GM12878 (cell line): Measurements from ENCODE around the gene TFCP2L1. TPM values are rescaled to one million over a fixed set of nuclear protein-coding genes. Genes with fewer than 3 reads are reported as not detected.

Experiments
- ATAC-seq: fragments of 200-7000 bp; cut with Tn5 transposase; 3 replicates; pipeline ENCODE4 v1.9.1; 2020; ENCODE audit warnings: mild to moderate bottlenecking, moderate library complexity
- BruUV-seq: library from RNA; stranded (reverse); fragments of 400-500 nt; replicated peaks from 2 replicates; lab custom pipeline; 2021; lab: Mats Ljungman, UMichigan
- CTCF ChIA-PET: fragments of 300-600 bp; sonication (Branson Sonifier 250); formaldehyde crosslinking; extraction: SDS; loops from one replicate; lab custom pipeline; 2021; ENCODE audit warnings: inconsistent platforms; lab: Yijun Ruan, JAX
- POLR2A ChIA-PET: fragments of 350-600 bp; formaldehyde crosslinking; extraction: SDS; loops from one replicate; lab custom pipeline; 2021; ENCODE audit warnings: inconsistent platforms; lab: Charles Lee
- RAD21 ChIA-PET: fragments of 300-600 bp; sonication (Branson Sonifier 250); formaldehyde crosslinking; loops from one replicate; lab custom pipeline; 2023; ENCODE audit warnings: antibody characterized with exemption; ENCODE audit not compliant: unreplicated experiment; lab: Charles Lee
- SMC1A ChIA-PET: fragments of 300-600 bp; sonication (Branson Sonifier 250); formaldehyde crosslinking; loops from one replicate; lab custom pipeline; 2023; ENCODE audit not compliant: unreplicated experiment, uncharacterized antibody; lab: Charles Lee
- DNase-seq: peaks from one replicate; pipeline ENCODE4 v3.0.0-alpha.2; 2011; ENCODE audit warnings: low read depth, low spot score
- FAIRE-seq: peaks from 3 replicates; lab custom pipeline; 2011; peaks lifted over from hg19 to GRCh38; lab: Jason Lieb, UNC
- H2AFZ ChIP-seq: 2 replicates; pipeline ENCODE4 v1.6.0; 2011; ENCODE audit warnings: low read depth, low read length, control low read depth; ENCODE audit not compliant: control insufficient read depth
- H3K27ac ChIP-seq: 2 replicates; pipeline ENCODE4 v1.5.1; 2011; ENCODE audit warnings: control low read depth; ENCODE audit not compliant: control insufficient read depth, insufficient read depth
- H3K27me3 ChIP-seq, 2 experiments: replicated peaks in 1 of 2; 2 replicates each; pipeline versions ENCODE4 v1.6.0 to v1.6.1; 2011; ENCODE audit warnings: low read length in 1 of 2; ENCODE audit not compliant: control insufficient read depth in 2 of 2, insufficient read depth in 2 of 2
- H3K36me3 ChIP-seq, 2 experiments: 2 replicates each; pipeline ENCODE4 v1.5.1; 2011; ENCODE audit warnings: low read length in 1 of 2; ENCODE audit not compliant: control insufficient read depth in 2 of 2, insufficient read depth in 2 of 2
- H3K4me1 ChIP-seq: 2 replicates; pipeline ENCODE4 v1.6.1; 2011; ENCODE audit warnings: mild to moderate bottlenecking, low read length, moderate library complexity, mixed read lengths; ENCODE audit not compliant: control insufficient read depth, insufficient read depth
- H3K4me2 ChIP-seq: 2 replicates; pipeline ENCODE4 v1.6.0; 2011; ENCODE audit warnings: control low read depth; ENCODE audit not compliant: control insufficient read depth, insufficient read depth
- H3K4me3 ChIP-seq: fragments of 200-600 bp; sonication (generic); 2 replicates; pipeline ENCODE4 v1.5.1; 2016
- H3K79me2 ChIP-seq: 2 replicates; pipeline ENCODE4 v1.6.0; 2011; ENCODE audit warnings: low read length; ENCODE audit not compliant: control insufficient read depth, insufficient read depth
- H3K9ac ChIP-seq: 2 replicates; pipeline ENCODE4 v1.8.0; 2011; ENCODE audit warnings: low read length, control low read depth, mixed read lengths; ENCODE audit not compliant: control insufficient read depth, insufficient read depth
- H3K9me3 ChIP-seq: replicated peaks from 3 replicates; pipeline ENCODE4 v1.5.1; 2011; ENCODE audit warnings: mild to moderate bottlenecking, low read length; ENCODE audit not compliant: control insufficient read depth, insufficient read depth
- H4K20me1 ChIP-seq: 2 replicates; pipeline ENCODE4 v1.6.0; 2011; ENCODE audit not compliant: control insufficient read depth, insufficient read depth
- CUX1 ChIP-seq: IDR thresholded peaks from 2 replicates; pipeline ENCODE4 v1.6.1; 2012; ENCODE audit warnings: improper control_type of control experiment, low read depth, low read length; ENCODE audit not compliant: insufficient replicate concordance
- GATAD2B ChIP-seq: fragments of 450-650 bp; conservative IDR thresholded peaks from 2 replicates; pipeline ENCODE4 v1.6.1; 2017; ENCODE audit warnings: low read depth, mild to moderate bottlenecking, moderate library complexity
- MYC ChIP-seq: IDR thresholded peaks from 2 replicates; pipeline ENCODE4 v1.6.1; 2011; ENCODE audit warnings: mild to moderate bottlenecking, low read length, moderate library complexity, inconsistent platforms; ENCODE audit not compliant: insufficient read depth, insufficient replicate concordance, insufficient read length, severe bottlenecking
- RAD21 ChIP-seq: IDR thresholded peaks from 2 replicates; pipeline ENCODE4 v1.6.1; 2011; ENCODE audit warnings: mild to moderate bottlenecking, low read depth, low read length, moderate library complexity; ENCODE audit not compliant: insufficient read depth
- STAT3 ChIP-seq: IDR thresholded peaks from 2 replicates; pipeline ENCODE4 v1.6.1; 2011; ENCODE audit warnings: low read depth, low read length, improper control_type of control experiment
- TAF1 ChIP-seq: IDR thresholded peaks from 2 replicates; pipeline ENCODE4 v1.6.1; 2011; ENCODE audit warnings: mild to moderate bottlenecking, low read depth, low read length, borderline replicate concordance
- WRNIP1 ChIP-seq: IDR thresholded peaks from 2 replicates; pipeline ENCODE4 v1.6.1; 2011; ENCODE audit warnings: low read depth, low read length, improper control_type of control experiment, borderline replicate concordance
- WGBS: methylation state at CpG from one replicate; pipeline ENCODE4 v1.1.6; 2016; ENCODE audit warnings: low lambda C conversion rate; ENCODE audit not compliant: insufficient replicate concordance, insufficient coverage; ENCODE audit errors: missing lambda C conversion rate; 5-methylcytosine and 5-hydroxymethylcytosine counted together
- in situ Hi-C: fragments of 300-500 bp; cut with MboI; formaldehyde crosslinking; loops from 9 replicates; pipeline ENCODE4 v1.14.3; 2018; ENCODE audit warnings: mixed read lengths
- intact Hi-C: fragments of 100-400 bp; cut with micrococcal nuclease; formaldehyde crosslinking; loops from one replicate; pipeline ENCODE4 v1.14.2; 2022; ENCODE audit not compliant: unreplicated experiment
- polyA plus RNA-seq, 11 experiments: library from polyadenylated mRNA; depleted of rRNA in 4 of 11; unstranded in 6 of 11; stranded (reverse) in 5 of 11; fragments of >200 nt; fragmentation: Nextera tagmentation in 4 of 11; fragmentation: Illumina TruSeq in 1 of 11; extraction: Ambion mirVana in 4 of 11; extraction: Trizol in 1 of 11; gene quantifications; 1 replicate in 1 of 11; 2 replicates in 10 of 11; pipeline versions ENCODE4 v1.2.1 to v1.2.3, GENCODE V29; 2011 to 2016; ENCODE audit warnings: inconsistent platforms in 2 of 11, missing spikeins in 2 of 11, low read depth in 1 of 11
- total RNA-seq, 4 experiments: library from RNA; depleted of rRNA in 3 of 4; stranded (reverse); fragments of >200 nt in 3 of 4; fragmentation: Illumina TruSeq in 1 of 4; extraction: Trizol in 1 of 4; gene quantifications; 2 replicates each; pipeline versions ENCODE4 v1.2.1 to v1.2.3, GENCODE V29; 2013 to 2021
- TF ChIP-seq, protein P1 (sequence below): IDR thresholded peaks from 2 replicates; pipeline ENCODE4 v1.6.1; 2012; ENCODE audit warnings: low read depth, low read length, improper control_type of control experiment
- TF ChIP-seq, protein P2 (sequence below): IDR thresholded peaks from 2 replicates; pipeline ENCODE4 v1.6.1; 2011; ENCODE audit warnings: low read depth, mild to moderate bottlenecking, low read length, moderate library complexity, borderline replicate concordance; ENCODE audit errors: extremely low read depth

Gene TFCP2L1
- total and polyA plus RNA-seq, 10 of the 15 experiments (the other 5 are each of a cell fraction or from before 2014, with no cell fraction given), result 0.02 to 0.21 (median 0.09) TPM; not detected in 1

DNA sequence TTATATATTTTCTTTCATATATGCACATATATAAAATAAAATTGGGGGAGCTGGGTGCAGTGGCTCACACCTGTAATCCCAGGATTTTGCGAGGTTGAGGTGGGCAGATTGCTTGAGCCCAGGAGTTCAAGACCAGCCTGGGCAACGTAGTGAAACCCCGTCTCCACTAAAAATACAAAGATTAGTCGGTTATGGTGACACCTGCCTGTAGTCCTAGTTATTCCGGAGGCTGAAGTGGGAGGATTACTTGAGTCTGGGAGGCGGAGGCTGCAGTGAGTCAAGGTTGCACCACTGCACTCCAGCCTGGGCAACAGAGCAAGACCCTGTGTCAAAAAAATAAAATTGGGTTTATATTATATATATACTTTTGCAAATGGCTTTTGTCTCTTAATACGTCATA is 39.6 kb upstream of the TFCP2L1 start:
- SMC1A ChIA-PET, result interaction anchor here (0.7 kb wide), 1 partner anchor 10 kb away, joined by 3 read pairs; no protein-coding TSS in a partner anchor
- H3K27ac ChIP-seq, result no peak overlapping the region
- no peaks in the 10 kb centered on the region for H4K20me1 ChIP-seq
- 42% methylated on average over 7 of the region's 7 CpGs for WGBS
- no peaks in the 10 kb centered on the region for H3K36me3 ChIP-seq
- no peak overlapping the region for H3K4me3 ChIP-seq
- RAD21 ChIA-PET, result no interaction called here
- CTCF ChIA-PET, result no interaction called here
- no peak for ATAC-seq
- H3K4me1 ChIP-seq, result no peaks in the 10 kb centered on the region
- BruUV-seq, result no TSS peak
- TF ChIP-seq MYC (no peak), WRNIP1 (no peak), CUX1 (no peak), GATAD2B (no peak), STAT3 (no peak), TAF1 (no peak), RAD21 (no peak)
- TF ChIP-seq, protein P1, sequence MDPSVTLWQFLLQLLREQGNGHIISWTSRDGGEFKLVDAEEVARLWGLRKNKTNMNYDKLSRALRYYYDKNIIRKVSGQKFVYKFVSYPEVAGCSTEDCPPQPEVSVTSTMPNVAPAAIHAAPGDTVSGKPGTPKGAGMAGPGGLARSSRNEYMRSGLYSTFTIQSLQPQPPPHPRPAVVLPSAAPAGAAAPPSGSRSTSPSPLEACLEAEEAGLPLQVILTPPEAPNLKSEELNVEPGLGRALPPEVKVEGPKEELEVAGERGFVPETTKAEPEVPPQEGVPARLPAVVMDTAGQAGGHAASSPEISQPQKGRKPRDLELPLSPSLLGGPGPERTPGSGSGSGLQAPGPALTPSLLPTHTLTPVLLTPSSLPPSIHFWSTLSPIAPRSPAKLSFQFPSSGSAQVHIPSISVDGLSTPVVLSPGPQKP, result no peak
- TF ChIP-seq, protein P2, sequence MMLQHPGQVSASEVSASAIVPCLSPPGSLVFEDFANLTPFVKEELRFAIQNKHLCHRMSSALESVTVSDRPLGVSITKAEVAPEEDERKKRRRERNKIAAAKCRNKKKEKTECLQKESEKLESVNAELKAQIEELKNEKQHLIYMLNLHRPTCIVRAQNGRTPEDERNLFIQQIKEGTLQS, result no peak
- POLR2A ChIA-PET, result no interaction called here
- H3K9me3 ChIP-seq, result no peaks in the 10 kb centered on the region
- no peaks in the 10 kb centered on the region for H3K79me2 ChIP-seq
- no peak overlapping the region for H2AFZ ChIP-seq
- H3K4me2 ChIP-seq, result no peak overlapping the region
- H3K27me3 ChIP-seq, result no peaks in the 10 kb centered on the region
- intact Hi-C loops, result no loop called here
- in situ Hi-C loops, result no loop called here
- no peak for FAIRE-seq
- H3K9ac ChIP-seq, result no peak overlapping the region
- no peak for DNase-seq
